Cardiac muscle cell (in vitro differentiated cells and primary cell): ENCODE results near the gene TPRG1L. TPM values are rescaled to one million over a fixed set of nuclear protein-coding genes. Genes with fewer than 3 reads are reported as not detected.

Source experiments
- DNase-seq, 2 donors: peaks; one replicate each; pipeline versions ENCODE4 v3.0.0 to v3.0.0-alpha.2; 2010 to 2017; ENCODE audit warnings: low read depth in 1 of 2, low spot score in 1 of 2
- H3K27ac ChIP-seq: fragments of 200-600 bp; sonication (generic); 2 replicates; pipeline ENCODE4 v1.5.1; 2016
- H3K27me3 ChIP-seq: fragments of 200-600 bp; sonication (generic); 2 replicates; pipeline ENCODE4 v1.6.0; 2016; ENCODE audit warnings: control low read depth
- H3K36me3 ChIP-seq: fragments of 200-600 bp; sonication (generic); 2 replicates; pipeline ENCODE4 v1.5.1; 2016; ENCODE audit warnings: control low read depth
- H3K4me1 ChIP-seq: fragments of 200-600 bp; sonication (generic); 2 replicates; pipeline ENCODE4 v1.8.1; 2017; ENCODE audit warnings: low read depth, mild to moderate bottlenecking, mixed run types
- H3K4me3 ChIP-seq: fragments of 200-600 bp; sonication (generic); 2 replicates; pipeline ENCODE4 v1.5.1; 2016; ENCODE audit warnings: mild to moderate bottlenecking
- H3K9me3 ChIP-seq: fragments of 200-600 bp; sonication (generic); 2 replicates; pipeline ENCODE4 v1.5.1; 2017; ENCODE audit warnings: low read depth, mild to moderate bottlenecking, control low read depth
- CTCF ChIP-seq: IDR thresholded peaks from 2 replicates; pipeline ENCODE4 v1.5.1; 2012; ENCODE audit warnings: low read depth, mild to moderate bottlenecking, low read length
- polyA plus RNA-seq: library from polyadenylated mRNA; unstranded; fragments of >200 nt; fragmentation: Nextera tagmentation; extraction: Ambion mirVana; gene quantifications from 2 replicates; pipeline ENCODE4 v1.2.1, GENCODE V29; 2016
- total RNA-seq: library from RNA; depleted of rRNA; stranded (reverse); fragments of >200 nt; gene quantifications from 2 replicates; pipeline ENCODE4 v1.2.3, GENCODE V29; 2016

TPRG1L gene
- total and polyA plus RNA-seq, 2 experiments from 2014 or later = 9.3 to 32.3 TPM

- peaks cover 17% of the 10 kb centered on the region for H3K4me1 ChIP-seq
- TF ChIP-seq CTCF = no peak
- H3K36me3 ChIP-seq = no peaks in the 10 kb centered on the region
- H3K27me3 ChIP-seq = no peaks in the 10 kb centered on the region
- H3K9me3 ChIP-seq = no peaks in the 10 kb centered on the region
- no peak overlapping the region for H3K4me3 ChIP-seq
- DNase-seq = no peak
- H3K27ac ChIP-seq = peak overlapping the region; percentile 50
These were observed 27.2 kb upstream of the TPRG1L start for GRCh38 chr1:3597599-3597964.

DNA sequence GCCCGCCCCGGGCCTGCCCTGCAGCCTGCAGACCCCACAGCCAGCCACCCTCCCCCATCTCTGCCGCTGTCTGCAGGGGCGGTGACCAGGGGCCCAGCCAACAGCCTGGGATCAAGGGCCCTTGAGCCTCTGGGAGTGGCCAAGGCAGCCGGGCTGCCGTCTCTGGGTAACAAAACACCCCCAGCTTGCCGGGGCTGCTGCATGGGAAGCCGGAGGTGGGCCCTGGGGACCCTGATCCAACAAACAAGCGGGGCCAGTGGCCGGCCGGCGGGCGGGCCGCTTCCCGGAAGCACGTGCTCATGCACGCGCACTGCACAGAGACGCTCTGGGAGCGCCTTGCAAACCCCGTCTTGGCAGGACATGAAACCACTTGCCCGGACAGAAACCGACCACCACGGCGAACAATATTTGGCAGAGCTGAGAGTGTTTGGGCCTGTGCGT, 26.7 kb upstream of the TPRG1L start:
- peak overlapping the region; percentile 50 for H3K27ac ChIP-seq
- no peaks in the 10 kb centered on the region for H3K27me3 ChIP-seq
- TF ChIP-seq CTCF = no peak
- no peaks in the 10 kb centered on the region for H3K36me3 ChIP-seq
- H3K4me3 ChIP-seq = no peak overlapping the region
- peak; percentile 38 to 69 for DNase-seq
- H3K4me1 ChIP-seq = peaks cover 17% of the 10 kb centered on the region
- no peaks in the 10 kb centered on the region for H3K9me3 ChIP-seq

- Histone ChIP-seq H3K4me1 (peaks cover 17% of the 10 kb centered on the region), H3K27ac (peak overlapping the region; percentile 50), H3K27me3 (no peaks in the 10 kb centered on the region), H3K36me3 (no peaks in the 10 kb centered on the region), H3K4me3 (no peak overlapping the region), H3K9me3 (no peaks in the 10 kb centered on the region)
- no peak for TF ChIP-seq CTCF
- no peak for DNase-seq
These were observed 26.1 kb upstream of the TPRG1L start for GRCh38 chr1:3598522-3599285.

DNA sequence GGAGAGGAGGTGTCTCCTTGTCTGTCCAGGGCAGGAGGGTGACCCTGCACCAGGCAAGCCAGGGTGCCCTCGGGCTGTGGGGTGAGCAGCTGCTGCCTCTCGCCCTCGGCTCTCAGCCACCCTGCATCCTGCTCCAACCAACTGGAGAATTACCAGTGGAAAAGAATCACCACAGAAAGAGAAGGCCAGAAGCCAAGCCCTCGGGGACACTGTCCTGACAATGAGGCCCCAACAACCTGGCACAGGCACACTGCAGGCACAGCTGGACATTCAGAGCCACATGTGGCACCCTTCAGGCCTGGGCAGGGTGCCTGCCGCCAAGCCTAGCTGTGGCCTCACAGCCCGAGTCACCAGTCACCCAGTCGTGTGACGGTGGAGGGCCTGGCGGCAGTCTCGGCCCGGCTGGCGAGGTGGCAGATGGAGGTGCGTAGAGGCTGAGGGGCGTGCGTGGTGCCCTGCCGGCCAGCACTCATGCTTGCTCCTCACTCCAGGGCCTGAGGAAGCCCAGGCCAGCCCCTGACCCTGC, 25.5 kb upstream of the TPRG1L start:
- Histone ChIP-seq H3K9me3 (no peaks in the 10 kb centered on the region), H3K4me3 (no peak overlapping the region), H3K4me1 (peaks cover 17% of the 10 kb centered on the region), H3K36me3 (no peaks in the 10 kb centered on the region), H3K27ac (no peak overlapping the region), H3K27me3 (no peaks in the 10 kb centered on the region)
- DNase-seq = no peak
- TF ChIP-seq CTCF = no peak

- H3K27ac ChIP-seq = no peak overlapping the region
These were observed 25.0 kb upstream of the TPRG1L start for GRCh38 chr1:3599816-3600215.

More at GRCh38 chr1:3599816-3600215, 25.0 kb upstream of the TPRG1L start:
- no peak for DNase-seq
- H3K4me3 ChIP-seq = no peak overlapping the region
- H3K9me3 ChIP-seq = no peaks in the 10 kb centered on the region
- no peaks in the 10 kb centered on the region for H3K27me3 ChIP-seq
- H3K36me3 ChIP-seq = no peaks in the 10 kb centered on the region
- TF ChIP-seq CTCF = no peak
- H3K4me1 ChIP-seq = peaks cover 17% of the 10 kb centered on the region
